Ishikawa (cell line): ENCODE data around the gene CALN1.

ENCODE experiments used
- CEBPB ChIP-seq: IDR thresholded peaks from 2 replicates; pipeline ENCODE4 v1.6.1; 2012
- CREB1 ChIP-seq: IDR thresholded peaks from 2 replicates; pipeline ENCODE4 v1.6.1; 2012; ENCODE audit warnings: low read depth
- EP300 ChIP-seq: IDR thresholded peaks from 2 replicates; pipeline ENCODE4 v1.6.1; 2012; ENCODE audit warnings: borderline replicate concordance
- FOXM1 ChIP-seq: IDR thresholded peaks from 2 replicates; pipeline ENCODE4 v1.6.1; 2012; ENCODE audit warnings: low read depth, borderline replicate concordance
- MAX ChIP-seq: IDR thresholded peaks from 2 replicates; pipeline ENCODE4 v1.6.1; 2012
- NFIC ChIP-seq: IDR thresholded peaks from 2 replicates; pipeline ENCODE4 v1.6.1; 2012
- RAD21 ChIP-seq: IDR thresholded peaks from 2 replicates; pipeline ENCODE4 v1.6.1; 2012; ENCODE audit warnings: low read depth
- REST ChIP-seq: IDR thresholded peaks from 2 replicates; pipeline ENCODE4 v1.6.1; 2012; ENCODE audit warnings: low read depth, mild to moderate bottlenecking
- TAF1 ChIP-seq: IDR thresholded peaks from 2 replicates; pipeline ENCODE4 v1.6.1; 2012; ENCODE audit warnings: low read depth, mild to moderate bottlenecking
- TCF12 ChIP-seq: IDR thresholded peaks from 2 replicates; pipeline ENCODE4 v1.6.1; 2012; ENCODE audit warnings: low read depth
- TEAD4 ChIP-seq: IDR thresholded peaks from 2 replicates; pipeline ENCODE4 v1.6.1; 2012
- YY1 ChIP-seq: IDR thresholded peaks from 2 replicates; pipeline ENCODE4 v1.6.1; 2012; ENCODE audit warnings: low read depth
- ZBTB7A ChIP-seq: IDR thresholded peaks from 2 replicates; pipeline ENCODE4 v1.6.1; 2012; ENCODE audit warnings: low read depth
- TF ChIP-seq, protein P1 (sequence below): IDR thresholded peaks from 2 replicates; pipeline ENCODE4 v1.6.1; 2012

DNA sequence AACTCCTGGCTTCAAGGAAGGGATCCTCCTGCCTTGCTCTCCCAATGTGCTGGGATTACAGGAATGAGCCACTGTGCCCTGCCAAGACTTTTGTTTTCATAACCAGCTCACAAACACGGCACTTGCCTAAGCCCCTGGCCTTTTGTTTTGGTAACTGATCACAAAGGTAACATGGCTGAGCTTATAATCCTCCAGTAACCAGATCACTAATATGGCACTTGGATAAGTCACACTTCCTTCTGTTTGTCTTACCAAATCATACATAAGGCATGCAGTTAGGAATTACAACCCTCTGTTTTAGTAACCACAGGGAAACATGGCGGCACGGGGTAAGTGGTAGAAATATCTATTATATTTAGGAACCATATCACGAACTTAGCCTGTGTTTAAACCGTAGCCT lies 577.1 kb downstream of the CALN1 start:
- TF ChIP-seq, protein P1, sequence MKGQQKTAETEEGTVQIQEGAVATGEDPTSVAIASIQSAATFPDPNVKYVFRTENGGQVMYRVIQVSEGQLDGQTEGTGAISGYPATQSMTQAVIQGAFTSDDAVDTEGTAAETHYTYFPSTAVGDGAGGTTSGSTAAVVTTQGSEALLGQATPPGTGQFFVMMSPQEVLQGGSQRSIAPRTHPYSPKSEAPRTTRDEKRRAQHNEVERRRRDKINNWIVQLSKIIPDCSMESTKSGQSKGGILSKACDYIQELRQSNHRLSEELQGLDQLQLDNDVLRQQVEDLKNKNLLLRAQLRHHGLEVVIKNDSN = no peak
- no peak for TF ChIP-seq TAF1
- TF ChIP-seq MAX = no peak
- no peak for TF ChIP-seq FOXM1
- TF ChIP-seq RAD21 = no peak
- no peak for TF ChIP-seq REST
- TF ChIP-seq CEBPB = no peak
- no peak for TF ChIP-seq EP300
- TF ChIP-seq YY1 = no peak
- TF ChIP-seq CREB1 = no peak
- no peak for TF ChIP-seq ZBTB7A
- no peak for TF ChIP-seq NFIC
- no peak for TF ChIP-seq TCF12
- no peak for TF ChIP-seq TEAD4
